Large intestine (tissue), 3 donors: Measurements from ENCODE around the gene INHBB. TPM values are rescaled to one million over a fixed set of nuclear protein-coding genes. Genes with fewer than 3 reads are reported as not detected.

Source experiments
- DNase-seq, 2 donors: peaks; one replicate each; pipeline versions ENCODE4 v3.0.0 to v3.0.0-alpha.2; 2013
- H3K27ac ChIP-seq: one replicate; pipeline ENCODE4 v1.5.1; 2013; ENCODE audit warnings: low read length
- H3K27me3 ChIP-seq: 2 replicates; pipeline ENCODE4 v1.6.1; 2013; ENCODE audit warnings: low read length; ENCODE audit not compliant: control insufficient read depth, insufficient read depth
- H3K36me3 ChIP-seq: 2 replicates; pipeline ENCODE4 v1.6.1; 2013; ENCODE audit warnings: low read length; ENCODE audit not compliant: control insufficient read depth, insufficient read depth
- H3K4me1 ChIP-seq: one replicate; pipeline ENCODE4 v1.6.1; 2013; ENCODE audit warnings: low read length; ENCODE audit not compliant: control insufficient read depth, insufficient read depth
- H3K4me3 ChIP-seq: one replicate; pipeline ENCODE4 v1.5.1; 2013; ENCODE audit warnings: low read length
- H3K9me3 ChIP-seq: one replicate; pipeline ENCODE4 v1.6.1; 2013; ENCODE audit warnings: mild to moderate bottlenecking, low read depth, low read length, moderate library complexity; ENCODE audit not compliant: control insufficient read depth
- WGBS: methylation state at CpG from one replicate; pipeline ENCODE4 v1.1.5; 2013; ENCODE audit warnings: low lambda C conversion rate; ENCODE audit not compliant: insufficient coverage; 5-methylcytosine and 5-hydroxymethylcytosine counted together
- polyA plus RNA-seq: library from polyadenylated mRNA; unstranded; fragments of 120-200 nt; gene quantifications from one replicate; pipeline ENCODE4 v1.2.1, GENCODE V29; 2013

Gene INHBB
- polyA plus RNA-seq, 1 donor = 0.19 TPM

GRCh38 chr2:120379916-120380893 is 34.3 kb downstream of the INHBB start:
- Histone ChIP-seq H3K4me3 (no peak overlapping the region), H3K4me1 (no peaks in the 10 kb centered on the region), H3K27ac (no peak overlapping the region), H3K9me3 (no peaks in the 10 kb centered on the region), H3K36me3 (no peaks in the 10 kb centered on the region), H3K27me3 (peaks cover 5% of the 10 kb centered on the region)
- DNase-seq = peak in 1 of 2 donors; percentile 40
- WGBS = no CpG with 5 or more reads among the region's 21 CpGs

GRCh38 chr2:120381192-120381591 is 35.3 kb downstream of the INHBB start:
- H3K9me3 ChIP-seq = no peaks in the 10 kb centered on the region
- H3K4me1 ChIP-seq = no peaks in the 10 kb centered on the region
- H3K4me3 ChIP-seq = no peak overlapping the region
- H3K36me3 ChIP-seq = no peaks in the 10 kb centered on the region
- WGBS = no CpG with 5 or more reads among the region's 6 CpGs
- no peak for DNase-seq
- no peak overlapping the region for H3K27ac ChIP-seq
- peaks cover 4% of the 10 kb centered on the region for H3K27me3 ChIP-seq

GRCh38 chr2:120381661-120382060 is 35.7 kb downstream of the INHBB start:
- no peak for DNase-seq
- WGBS = no CpG with 5 or more reads among the region's 4 CpGs
- H3K36me3 ChIP-seq = no peaks in the 10 kb centered on the region
- no peak overlapping the region for H3K27ac ChIP-seq
- no peaks in the 10 kb centered on the region for H3K4me1 ChIP-seq
- peaks cover 2% of the 10 kb centered on the region for H3K27me3 ChIP-seq
- H3K9me3 ChIP-seq = no peaks in the 10 kb centered on the region
- no peak overlapping the region for H3K4me3 ChIP-seq

GRCh38 chr2:120382541-120383144 is 36.7 kb downstream of the INHBB start:
- H3K27me3 ChIP-seq = peaks cover 5% of the 10 kb centered on the region
- H3K4me1 ChIP-seq = no peaks in the 10 kb centered on the region
- H3K9me3 ChIP-seq = no peaks in the 10 kb centered on the region
- DNase-seq = no peak
- no peak overlapping the region for H3K4me3 ChIP-seq
- H3K36me3 ChIP-seq = no peaks in the 10 kb centered on the region
- no CpG with 5 or more reads among the region's 11 CpGs for WGBS
- no peak overlapping the region for H3K27ac ChIP-seq

GRCh38 chr2:120383191-120383590 is 37.3 kb downstream of the INHBB start:
- H3K27me3 ChIP-seq = peaks cover 6% of the 10 kb centered on the region
- no CpG with 5 or more reads among the region's 7 CpGs for WGBS

GRCh38 chr2:120383631-120384340 is 37.9 kb downstream of the INHBB start:
- Histone ChIP-seq H3K27ac (no peak overlapping the region), H3K9me3 (no peaks in the 10 kb centered on the region)
- WGBS = no CpG with 5 or more reads among the region's 13 CpGs

More at GRCh38 chr2:120383191-120383590, 37.3 kb downstream of the INHBB start:
- no peaks in the 10 kb centered on the region for H3K9me3 ChIP-seq
- no peak overlapping the region for H3K27ac ChIP-seq
- no peak for DNase-seq
- H3K36me3 ChIP-seq = no peaks in the 10 kb centered on the region
- H3K4me1 ChIP-seq = no peaks in the 10 kb centered on the region
- H3K4me3 ChIP-seq = no peak overlapping the region

GRCh38 chr2:120384486-120385354 is 38.8 kb downstream of the INHBB start:
- Histone ChIP-seq H3K4me3 (no peak overlapping the region), H3K36me3 (no peaks in the 10 kb centered on the region), H3K4me1 (no peaks in the 10 kb centered on the region), H3K27ac (no peak overlapping the region), H3K27me3 (peaks cover 16% of the 10 kb centered on the region), H3K9me3 (no peaks in the 10 kb centered on the region)
- no peak for DNase-seq
- WGBS = no CpG with 5 or more reads among the region's 13 CpGs

More at GRCh38 chr2:120383631-120384340, 37.9 kb downstream of the INHBB start:
- peaks cover 7% of the 10 kb centered on the region for H3K27me3 ChIP-seq
- no peaks in the 10 kb centered on the region for H3K36me3 ChIP-seq
- no peak for DNase-seq
- no peak overlapping the region for H3K4me3 ChIP-seq
- H3K4me1 ChIP-seq = no peaks in the 10 kb centered on the region

GRCh38 chr2:120385355-120386127 is 39.6 kb downstream of the INHBB start:
- Histone ChIP-seq H3K4me3 (no peak overlapping the region), H3K9me3 (no peaks in the 10 kb centered on the region), H3K36me3 (no peaks in the 10 kb centered on the region), H3K4me1 (no peaks in the 10 kb centered on the region), H3K27ac (no peak overlapping the region), H3K27me3 (peaks cover 18% of the 10 kb centered on the region)
- 90% methylated on average over 2 of the region's 4 CpGs for WGBS
- no peak for DNase-seq

- Histone ChIP-seq H3K9me3 (no peaks in the 10 kb centered on the region), H3K36me3 (no peaks in the 10 kb centered on the region), H3K27me3 (peaks cover 18% of the 10 kb centered on the region), H3K27ac (no peak overlapping the region), H3K4me3 (no peak overlapping the region), H3K4me1 (no peaks in the 10 kb centered on the region)
- WGBS = 100% methylated on average over 1 of the region's 9 CpGs
- no peak for DNase-seq
Measured at GRCh38 chr2:120388222-120389035, 42.5 kb downstream of the INHBB start.
